ENCODE data around the gene LCN12.

The LCN12 gene

DNA sequence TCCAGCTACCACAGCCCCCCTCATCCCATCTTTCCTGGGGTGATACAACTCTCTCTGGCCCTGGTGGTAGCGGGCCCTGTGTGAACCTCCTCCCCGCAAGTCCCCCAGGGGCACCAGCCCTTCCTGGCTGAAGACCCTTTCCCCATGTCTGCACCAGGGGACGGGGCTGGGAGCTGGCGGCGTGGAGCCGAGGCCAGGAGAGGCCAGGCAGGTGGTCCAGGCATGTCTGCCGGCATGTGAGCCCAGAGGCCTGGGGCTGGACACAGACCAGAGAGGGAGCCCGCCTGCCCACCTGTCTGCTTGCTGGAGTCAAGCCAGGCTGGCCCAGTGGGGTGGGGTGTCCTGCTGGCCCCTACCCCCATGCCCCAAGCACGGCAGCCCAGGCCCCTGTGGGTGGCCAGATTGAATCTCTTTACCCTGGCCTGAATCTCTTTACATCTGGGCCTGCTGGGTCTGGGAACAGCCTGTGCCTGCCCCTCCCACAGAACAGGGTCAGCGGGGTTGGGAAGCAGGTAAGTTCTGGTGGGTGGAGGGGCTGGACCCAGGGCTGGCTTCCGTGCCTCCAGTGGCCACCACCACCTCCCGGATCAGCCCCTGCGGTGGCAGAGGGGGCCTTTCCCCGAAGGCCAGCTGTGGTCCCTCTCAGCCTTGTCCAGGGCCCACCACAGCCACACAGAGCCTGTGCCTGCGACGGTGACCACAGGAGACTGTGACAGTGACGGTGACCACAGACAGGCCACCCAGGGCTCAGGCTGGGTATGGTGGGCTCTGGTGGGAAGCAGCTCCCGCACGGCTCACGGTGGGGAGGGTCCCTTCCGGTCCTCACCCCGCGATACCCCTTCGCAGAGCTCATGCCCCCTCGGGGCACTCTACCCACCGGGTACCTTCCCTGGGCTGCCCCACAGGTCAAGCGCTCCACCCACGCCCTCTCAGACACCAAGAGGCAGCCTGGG, 7.1 kb downstream of the LCN12 start:
- DNase-seq, result no peak

DNA sequence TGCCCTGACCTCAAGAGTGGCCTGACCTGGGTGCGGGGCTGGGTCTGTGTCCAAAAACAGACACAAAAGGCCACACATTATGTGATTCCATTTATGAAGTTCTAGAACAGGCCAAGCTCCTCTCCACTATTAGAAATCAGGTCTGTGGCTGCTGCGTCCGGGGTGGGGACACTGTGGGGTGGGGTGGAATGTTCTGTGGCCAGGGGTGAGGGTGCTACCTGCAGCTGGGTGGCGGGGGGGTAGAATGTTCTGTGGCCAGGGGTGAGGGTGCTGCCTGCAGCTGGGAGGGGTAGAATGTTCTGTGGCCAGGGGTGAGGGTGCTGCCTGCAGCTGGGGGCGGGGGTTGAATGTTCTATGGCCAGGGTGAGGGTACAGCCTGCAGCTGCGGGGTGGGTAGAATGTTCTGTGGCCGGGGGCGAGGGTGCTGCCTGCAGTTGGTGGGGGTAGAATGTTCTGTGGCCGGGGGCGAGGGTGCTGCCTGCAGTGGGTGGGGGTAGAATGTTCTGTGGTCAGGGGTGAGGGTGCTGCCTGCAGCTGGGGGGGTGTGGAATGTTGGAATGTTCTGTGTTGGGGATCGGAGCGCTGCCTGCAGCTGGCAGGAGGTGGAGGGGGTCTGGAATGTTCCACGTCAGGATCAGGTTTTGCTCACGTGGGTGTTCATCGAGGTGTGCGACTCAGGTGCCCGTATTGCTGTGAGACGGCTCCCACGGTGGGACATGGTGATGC, 8.3 kb downstream of the LCN12 start:
- no peak for DNase-seq

DNA sequence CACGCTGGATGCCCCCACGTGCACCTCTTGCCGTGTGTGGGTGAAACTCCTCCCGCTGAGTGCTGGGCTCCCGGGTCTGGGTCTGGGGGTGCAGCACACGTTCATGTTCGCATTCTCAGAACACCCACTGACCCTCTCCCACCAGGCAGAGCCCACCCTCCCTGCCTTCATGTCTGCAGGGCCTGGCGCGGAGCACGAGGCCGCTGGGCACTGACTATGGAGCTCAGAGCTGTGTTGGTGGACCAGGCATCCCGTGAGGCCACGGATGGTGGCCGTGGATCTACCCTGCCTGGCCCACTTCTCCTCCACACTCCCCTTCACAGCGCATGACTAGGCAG, 8.8 kb downstream of the LCN12 start:
- no peak for DNase-seq

DNA sequence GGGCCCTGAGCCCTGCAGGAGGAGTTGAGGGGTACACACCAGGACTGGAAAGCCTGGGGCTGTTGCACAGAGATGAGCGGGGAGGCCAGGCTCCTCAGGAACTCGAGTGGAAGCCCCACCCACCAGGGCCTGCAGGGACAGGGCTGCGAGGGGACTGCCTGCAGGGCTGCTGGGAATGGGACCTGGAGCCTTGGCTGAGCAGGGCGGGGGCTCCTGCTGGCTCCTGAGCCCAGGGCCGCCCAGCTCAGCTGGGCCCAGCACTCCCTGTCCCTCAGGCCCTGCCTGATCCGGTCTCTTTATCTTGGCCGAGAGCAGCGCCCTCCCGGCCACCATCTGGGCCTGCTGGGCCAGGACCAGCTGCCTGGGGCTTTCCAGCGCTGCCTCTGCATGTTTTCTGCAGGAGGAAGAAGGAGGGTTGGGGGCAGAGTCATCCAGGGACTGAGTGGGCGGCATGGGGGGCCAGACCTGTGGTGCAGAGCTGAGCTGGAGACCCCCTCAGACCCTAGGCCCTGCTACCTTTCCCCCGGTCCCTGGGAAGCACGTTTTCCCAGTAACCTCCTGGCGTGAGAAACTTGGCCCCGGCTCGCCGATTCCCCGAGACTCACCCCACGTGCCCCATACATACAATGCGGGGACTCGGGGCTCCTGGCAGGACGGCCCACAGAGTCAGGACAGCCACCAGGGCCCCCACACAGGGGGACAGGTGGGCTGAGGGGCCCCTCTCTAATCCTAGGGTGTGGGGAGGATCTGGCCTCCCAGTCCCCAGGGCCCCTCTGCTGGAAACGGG, 9.4 kb downstream of the LCN12 start:
- DNase-seq, result peak in 7 of 14 donors; percentile 19 to 89 (median 42)

- no peak for DNase-seq
Measured at GRCh38 chr9:136962163-136962562, 10.1 kb downstream of the LCN12 start.

DNA sequence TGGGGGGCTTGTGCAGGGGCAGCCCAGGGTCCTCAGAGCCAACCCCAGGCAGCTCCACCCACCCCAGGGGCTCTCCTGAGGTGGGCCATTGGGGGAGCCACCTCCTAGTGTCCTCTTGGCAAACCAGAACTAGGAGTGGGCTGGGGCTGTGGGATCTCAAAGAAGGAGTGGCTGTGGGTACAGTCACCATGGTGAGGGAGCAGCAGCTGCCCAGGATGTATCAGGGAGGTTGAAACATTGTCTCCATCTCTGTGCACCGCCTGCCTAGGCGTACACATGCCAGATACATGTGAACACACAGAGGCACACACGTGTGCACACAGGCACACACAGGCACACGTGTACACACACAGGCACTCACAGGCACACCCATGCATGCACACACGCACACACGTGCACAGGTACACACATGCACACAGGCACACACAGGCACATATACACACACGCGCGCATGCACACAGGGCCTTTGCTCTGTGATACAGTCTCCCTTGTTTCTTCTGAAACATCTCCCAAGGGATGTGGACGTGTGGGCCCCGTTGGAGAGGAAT, 10.7 kb downstream of the LCN12 start:
- no peak for DNase-seq

DNA sequence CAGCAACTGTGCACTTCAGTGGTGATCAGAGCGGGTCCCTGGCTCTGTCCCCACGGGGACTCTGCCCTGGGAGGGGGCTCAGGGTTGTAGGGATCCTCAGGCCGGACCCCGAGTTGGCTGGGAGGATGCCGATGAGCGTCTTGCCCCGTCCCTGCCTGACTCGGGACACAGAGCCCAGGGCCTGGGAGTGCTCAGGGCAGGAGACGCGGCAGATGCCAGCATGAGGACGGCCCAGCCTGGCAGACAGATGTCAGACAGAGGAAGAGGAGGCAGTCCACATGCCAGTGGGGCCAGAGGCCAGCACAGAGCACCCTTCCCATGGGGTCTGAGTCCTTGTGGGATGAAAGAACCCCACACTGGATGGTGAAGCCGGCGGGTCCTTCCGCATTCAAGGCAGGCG, 11.3 kb downstream of the LCN12 start:
- peak in 1 of 14 donors; percentile 11 for DNase-seq

DNA sequence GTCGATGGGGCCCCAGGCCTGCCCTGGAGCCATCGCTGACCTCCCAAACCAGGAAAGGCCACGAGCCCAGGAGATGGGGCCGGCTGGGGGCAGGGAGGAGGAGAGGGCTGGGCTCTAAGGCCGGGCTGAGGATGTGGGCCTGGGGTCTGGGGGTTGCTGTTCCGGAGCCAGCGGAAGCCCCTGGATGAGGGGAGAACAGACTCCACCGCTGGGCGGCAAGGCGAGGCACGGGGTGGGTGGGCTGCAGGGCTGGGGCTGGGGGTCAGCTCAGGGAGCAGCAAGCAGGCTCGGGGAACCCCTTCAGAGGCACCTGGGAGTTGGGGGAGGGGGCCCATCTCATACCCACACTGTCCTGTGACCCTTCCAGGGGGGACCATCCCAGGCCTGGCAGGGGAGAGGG, 11.7 kb downstream of the LCN12 start:
- DNase-seq, result no peak

DNA sequence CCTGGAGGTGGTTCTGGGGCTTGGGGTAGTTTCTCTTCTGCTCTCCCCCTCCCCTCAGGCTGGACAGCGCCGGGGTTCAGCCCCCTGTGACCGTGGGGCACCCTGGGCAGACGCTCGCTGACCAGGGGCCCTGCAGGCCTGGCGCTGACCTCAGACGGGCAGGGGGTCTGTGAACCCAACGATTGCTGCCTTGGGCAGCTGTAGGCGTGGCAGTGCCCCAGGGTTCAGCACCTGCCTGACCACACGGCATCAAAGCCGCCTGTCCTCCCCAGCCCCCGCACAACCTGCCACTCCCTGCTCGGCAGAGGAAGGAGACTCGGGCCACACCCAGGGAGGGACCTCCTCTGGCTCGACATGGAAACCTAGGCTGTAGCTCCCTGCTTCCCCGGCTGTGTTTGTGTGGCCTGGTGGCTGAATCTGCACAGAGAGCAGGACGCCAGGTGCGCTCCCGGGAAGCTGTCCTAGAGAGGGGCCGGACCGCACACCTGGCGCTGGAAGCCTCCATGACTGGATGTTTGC, 12.2 kb downstream of the LCN12 start:
- no peak for DNase-seq

- DNase-seq, result no peak
Measured at GRCh38 chr9:136964833-136965422, 12.9 kb downstream of the LCN12 start.

GRCh38 chr9:136965771-136966484, 13.9 kb downstream of the LCN12 start:
- peak in 12 of 14 donors; percentile 32 to 82 (median 62) for DNase-seq

- no peak for DNase-seq
Measured at GRCh38 chr9:136968333-136969127, 16.5 kb downstream of the LCN12 start.

- DNase-seq, result no peak
Measured at GRCh38 chr9:136969150-136969549, 17.1 kb downstream of the LCN12 start.

- no peak for DNase-seq
Measured at GRCh38 chr9:136969774-136970173, 17.7 kb downstream of the LCN12 start.

- DNase-seq, result no peak
Measured at GRCh38 chr9:136970361-136970760, 18.3 kb downstream of the LCN12 start.

- no peak for DNase-seq
Measured at GRCh38 chr9:136971746-136972145, 19.7 kb downstream of the LCN12 start.

GRCh38 chr9:136972335-136972734, 20.3 kb downstream of the LCN12 start:
- no peak for DNase-seq

- no peak for DNase-seq
Measured at GRCh38 chr9:136972743-136973142, 20.7 kb downstream of the LCN12 start.

GRCh38 chr9:136973618-136974617, 21.8 kb downstream of the LCN12 start:
- no peak for DNase-seq

Measured in C1 segment of cervical spinal cord (tissue), 14 donors.